ENCODE data around the gene GRIA3. TPM values are rescaled to one million over a fixed set of nuclear protein-coding genes. Genes with fewer than 3 reads are reported as not detected.

GRIA3 gene
- total RNA-seq, 1 experiment from 2014 or later, result 1.4 TPM

DNA sequence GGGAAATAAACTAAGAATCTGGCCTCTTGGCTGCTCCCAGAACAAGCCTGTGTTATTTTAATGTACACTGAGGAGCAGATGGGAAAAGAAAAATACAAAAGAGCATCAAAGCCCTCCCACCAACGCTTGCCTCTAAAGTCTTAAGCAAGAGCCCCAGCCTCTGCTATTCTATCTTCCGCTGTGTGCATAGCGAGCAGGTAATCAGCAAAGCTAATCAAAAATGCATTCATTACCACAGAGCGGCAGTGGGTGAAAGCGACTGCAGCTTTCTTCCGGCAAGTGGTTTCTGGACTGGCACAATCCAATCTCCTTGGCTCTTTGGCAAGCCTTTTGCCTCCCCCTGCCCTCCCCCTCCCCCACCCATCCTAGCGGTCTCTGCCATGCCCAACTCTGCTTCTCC lies 13.5 kb upstream of the GRIA3 start:
- Histone ChIP-seq H4K8ac (replicated peaks; ENCODE audit: insufficient read length, low read depth, low read length) (no peak overlapping the region), H3K79me2 (ENCODE audit: insufficient read depth, low read length) (no peaks in the 10 kb centered on the region), H2AK5ac (ENCODE audit: insufficient read length, low read length) (no peak overlapping the region), H2BK20ac (ENCODE audit: low read depth, low read length, poor library complexity, severe bottlenecking) (no peak overlapping the region), H3K4me2 (ENCODE audit: insufficient read depth, insufficient read length, low read length) (no peak overlapping the region), H4K5ac (ENCODE audit: insufficient read length, low read depth, low read length) (no peak overlapping the region), H3K9ac (ENCODE audit: extremely low read depth, insufficient read length, low read length) (no peak overlapping the region), H3K4me1 (ENCODE audit: insufficient read depth, low read length) (no peaks in the 10 kb centered on the region), H3K23me2 (ENCODE audit: insufficient read length, low read depth, low read length, poor library complexity, severe bottlenecking) (no peaks in the 10 kb centered on the region), H4K20me1 (ENCODE audit: control insufficient read depth, insufficient read depth, insufficient read length) (no peaks in the 10 kb centered on the region), H3K4ac (ENCODE audit: low read depth, low read length) (no peak overlapping the region), H2AFZ (ENCODE audit: low read length) (no peak overlapping the region), H3K56ac (ENCODE audit: insufficient read length, low read depth, low read length) (no peak overlapping the region), H3K27ac (ENCODE audit: insufficient read length, low read depth, low read length) (no peak overlapping the region), H3K23ac (ENCODE audit: insufficient read length, low read depth, low read length) (no peak overlapping the region), H3K27me3 (ENCODE audit: insufficient read depth, low read length) (no peaks in the 10 kb centered on the region), H2BK15ac (ENCODE audit: low read depth, low read length) (no peak overlapping the region), H3K9me3 (ENCODE audit: control insufficient read depth, low read depth, low read length) (peaks cover 32% of the 10 kb centered on the region), H3K14ac (ENCODE audit: insufficient read depth, low read length) (no peak overlapping the region), H2BK12ac (ENCODE audit: insufficient read length, low read depth, low read length) (no peak overlapping the region), H2BK120ac (ENCODE audit: low read depth, low read length, poor library complexity, severe bottlenecking) (no peak overlapping the region), H2BK5ac (ENCODE audit: insufficient read length, low read length) (no peak overlapping the region), H4K91ac (ENCODE audit: insufficient read length, low read depth, low read length) (no peak overlapping the region), H3K79me1 (ENCODE audit: insufficient read depth, low read depth, low read length, poor library complexity, severe bottlenecking) (no peaks in the 10 kb centered on the region), H3T11ph (ENCODE audit: low read length) (no peak overlapping the region), H3K18ac (ENCODE audit: insufficient read length, low read depth, low read length) (no peak overlapping the region)
- no peak overlapping the region for H3K4me3 Mint-ChIP-seq
- peaks cover 4% of the 10 kb centered on the region in 2 experiments; a peak in 3 of 4 replicates for H3K4me1 Mint-ChIP-seq
- no peak for DNase-seq
- TF ChIP-seq, protein P1, sequence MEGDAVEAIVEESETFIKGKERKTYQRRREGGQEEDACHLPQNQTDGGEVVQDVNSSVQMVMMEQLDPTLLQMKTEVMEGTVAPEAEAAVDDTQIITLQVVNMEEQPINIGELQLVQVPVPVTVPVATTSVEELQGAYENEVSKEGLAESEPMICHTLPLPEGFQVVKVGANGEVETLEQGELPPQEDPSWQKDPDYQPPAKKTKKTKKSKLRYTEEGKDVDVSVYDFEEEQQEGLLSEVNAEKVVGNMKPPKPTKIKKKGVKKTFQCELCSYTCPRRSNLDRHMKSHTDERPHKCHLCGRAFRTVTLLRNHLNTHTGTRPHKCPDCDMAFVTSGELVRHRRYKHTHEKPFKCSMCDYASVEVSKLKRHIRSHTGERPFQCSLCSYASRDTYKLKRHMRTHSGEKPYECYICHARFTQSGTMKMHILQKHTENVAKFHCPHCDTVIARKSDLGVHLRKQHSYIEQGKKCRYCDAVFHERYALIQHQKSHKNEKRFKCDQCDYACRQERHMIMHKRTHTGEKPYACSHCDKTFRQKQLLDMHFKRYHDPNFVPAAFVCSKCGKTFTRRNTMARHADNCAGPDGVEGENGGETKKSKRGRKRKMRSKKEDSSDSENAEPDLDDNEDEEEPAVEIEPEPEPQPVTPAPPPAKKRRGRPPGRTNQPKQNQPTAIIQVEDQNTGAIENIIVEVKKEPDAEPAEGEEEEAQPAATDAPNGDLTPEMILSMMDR (conservative IDR thresholded peaks at IDR 0.05), result no peak
- no peak overlapping the region for H3K27ac Mint-ChIP-seq
- H3K9me3 Mint-ChIP-seq, result peaks cover 0 to 57% of the 10 kb centered on the region in 2 experiments; a peak in 2 of 5 replicates
- no peaks in the 10 kb centered on the region; a peak in 1 of 7 replicates for H3K36me3 Mint-ChIP-seq (ENCODE audit: insufficient read depth in 1 of 3, low read depth in 3 of 3)
- H3K27me3 Mint-ChIP-seq (ENCODE audit: low read depth), result no peaks in the 10 kb centered on the region
- WGBS (ENCODE audit: extremely low coverage, insufficient read length, low lambda C conversion rate), result no CpG with 5 or more reads among the region's 7 CpGs

All from H9 (cell line).